MM.1S (cell line): ENCODE measurements around the gene CNTN5.

ENCODE experiments used
- DNase-seq: peaks from one replicate; pipeline ENCODE4 v3.0.0-alpha.2; 2015
- H2AFZ ChIP-seq: fragments of 300-600 bp; sonication (generic); 2 replicates; pipeline ENCODE4 v1.6.0; 2016; ENCODE audit warnings: antibody characterized with exemption, low read length
- H3F3A ChIP-seq: fragments of 300-600 bp; sonication (generic); 2 replicates; pipeline ENCODE4 v1.6.1; 2016; ENCODE audit warnings: mild to moderate bottlenecking, antibody characterized with exemption, low read length, moderate library complexity, mixed read lengths; ENCODE audit not compliant: insufficient read depth
- H3K27ac ChIP-seq: fragments of 300-600 bp; sonication (generic); 2 replicates; pipeline ENCODE4 v1.5.1; 2016; ENCODE audit warnings: mild to moderate bottlenecking, low read length
- H3K27me3 ChIP-seq: fragments of 300-600 bp; sonication (generic); replicated peaks from 2 replicates; pipeline ENCODE4 v1.6.0; 2016; ENCODE audit warnings: low read length; ENCODE audit not compliant: insufficient read depth
- H3K36me3 ChIP-seq: fragments of 300-600 bp; sonication (generic); replicated peaks from 2 replicates; pipeline ENCODE4 v1.6.1; 2016; ENCODE audit warnings: mild to moderate bottlenecking, low read length, mixed read lengths; ENCODE audit not compliant: insufficient read depth
- H3K4me1 ChIP-seq: fragments of 300-600 bp; sonication (generic); 2 replicates; pipeline ENCODE4 v1.6.1; 2016; ENCODE audit warnings: low read length, mixed read lengths
- H3K4me2 ChIP-seq: fragments of 300-600 bp; sonication (generic); 2 replicates; pipeline ENCODE4 v1.6.0; 2016; ENCODE audit warnings: low read depth, low read length
- H3K4me3 ChIP-seq: fragments of 300-600 bp; sonication (generic); 2 replicates; pipeline ENCODE4 v1.5.1; 2016; ENCODE audit warnings: low read length, mixed read lengths
- H3K79me2 ChIP-seq: fragments of 300-600 bp; sonication (generic); 2 replicates; pipeline ENCODE4 v1.6.1; 2016; ENCODE audit warnings: mixed run types, low read length, mixed read lengths
- H3K9ac ChIP-seq: fragments of 300-600 bp; sonication (generic); 2 replicates; pipeline ENCODE4 v1.6.1; 2016; ENCODE audit warnings: low read length, mixed read lengths
- H3K9me2 ChIP-seq: fragments of 300-600 bp; sonication (generic); replicated peaks from 2 replicates; pipeline ENCODE4 v1.6.1; 2016; ENCODE audit warnings: mild to moderate bottlenecking, low read length, mixed read lengths; ENCODE audit not compliant: insufficient read depth
- H3K9me3 ChIP-seq: fragments of 300-600 bp; sonication (generic); replicated peaks from 2 replicates; pipeline ENCODE4 v1.6.1; 2016; ENCODE audit warnings: mild to moderate bottlenecking, low read length, mixed read lengths; ENCODE audit not compliant: insufficient read depth
- H4K20me1 ChIP-seq: fragments of 300-600 bp; sonication (generic); 2 replicates; pipeline ENCODE4 v1.6.1; 2016; ENCODE audit warnings: mild to moderate bottlenecking, low read length, moderate library complexity, mixed read lengths; ENCODE audit not compliant: insufficient read depth
- EZH2 ChIP-seq: fragments of 300-600 bp; sonication (generic); optimal IDR thresholded peaks from 2 replicates; pipeline ENCODE3; 2017; ENCODE audit warnings: low read depth, mild to moderate bottlenecking, antibody characterized with exemption, low read length, mixed read lengths
- EZH2phosphoT487 ChIP-seq: fragments of 300-600 bp; sonication (generic); IDR thresholded peaks from 2 replicates; pipeline ENCODE4 v1.6.1; 2018; ENCODE audit warnings: antibody characterized with exemption, low read length
- TF ChIP-seq, protein P1 (sequence below): fragments of 300-600 bp; sonication (generic); IDR thresholded peaks from 2 replicates; pipeline ENCODE4 v1.5.1; 2016; ENCODE audit warnings: antibody characterized with exemption, low read length, mixed read lengths

The CNTN5 gene

DNA sequence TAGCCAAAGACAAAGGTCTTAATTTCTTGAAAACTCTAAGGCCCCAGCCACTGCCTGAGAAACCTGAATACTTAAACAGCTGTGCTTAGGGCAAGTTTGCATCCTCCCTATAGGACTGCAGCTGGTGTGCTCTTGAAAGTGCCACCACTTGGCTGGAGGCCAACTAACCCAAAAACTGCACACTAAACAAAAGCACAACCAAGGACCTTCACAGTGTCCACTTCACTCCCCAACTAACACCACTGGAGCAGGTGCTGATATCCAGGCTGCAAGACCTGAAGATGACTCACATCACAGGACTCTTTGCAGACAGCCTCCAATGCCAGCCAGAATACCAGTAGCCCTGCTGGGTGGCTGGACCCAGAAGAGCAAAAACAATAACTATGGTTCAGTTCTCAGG lies 1308.6 kb downstream of the CNTN5 start:
- H3K9ac ChIP-seq: no peak overlapping the region
- H3K36me3 ChIP-seq: no peaks in the 10 kb centered on the region
- no peaks in the 10 kb centered on the region for H3K9me2 ChIP-seq
- H3K79me2 ChIP-seq: no peaks in the 10 kb centered on the region
- H3K27me3 ChIP-seq: no peaks in the 10 kb centered on the region
- no peaks in the 10 kb centered on the region for H3K9me3 ChIP-seq
- no peak overlapping the region for H2AFZ ChIP-seq
- H3F3A ChIP-seq: no peaks in the 10 kb centered on the region
- H4K20me1 ChIP-seq: no peaks in the 10 kb centered on the region
- H3K27ac ChIP-seq: peak overlapping the region; percentile 32; the same call in 1 of the 2 replicates
- peaks cover 9% of the 10 kb centered on the region; the same call in 1 of the 2 replicates for H3K4me1 ChIP-seq
- DNase-seq: peak; percentile 92
- H3K4me3 ChIP-seq: no peak overlapping the region
- TF ChIP-seq, protein P1, sequence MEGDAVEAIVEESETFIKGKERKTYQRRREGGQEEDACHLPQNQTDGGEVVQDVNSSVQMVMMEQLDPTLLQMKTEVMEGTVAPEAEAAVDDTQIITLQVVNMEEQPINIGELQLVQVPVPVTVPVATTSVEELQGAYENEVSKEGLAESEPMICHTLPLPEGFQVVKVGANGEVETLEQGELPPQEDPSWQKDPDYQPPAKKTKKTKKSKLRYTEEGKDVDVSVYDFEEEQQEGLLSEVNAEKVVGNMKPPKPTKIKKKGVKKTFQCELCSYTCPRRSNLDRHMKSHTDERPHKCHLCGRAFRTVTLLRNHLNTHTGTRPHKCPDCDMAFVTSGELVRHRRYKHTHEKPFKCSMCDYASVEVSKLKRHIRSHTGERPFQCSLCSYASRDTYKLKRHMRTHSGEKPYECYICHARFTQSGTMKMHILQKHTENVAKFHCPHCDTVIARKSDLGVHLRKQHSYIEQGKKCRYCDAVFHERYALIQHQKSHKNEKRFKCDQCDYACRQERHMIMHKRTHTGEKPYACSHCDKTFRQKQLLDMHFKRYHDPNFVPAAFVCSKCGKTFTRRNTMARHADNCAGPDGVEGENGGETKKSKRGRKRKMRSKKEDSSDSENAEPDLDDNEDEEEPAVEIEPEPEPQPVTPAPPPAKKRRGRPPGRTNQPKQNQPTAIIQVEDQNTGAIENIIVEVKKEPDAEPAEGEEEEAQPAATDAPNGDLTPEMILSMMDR: no peak
- TF ChIP-seq EZH2 (no peak), EZH2phosphoT487 (no peak)
- H3K4me2 ChIP-seq: no peak overlapping the region

DNA sequence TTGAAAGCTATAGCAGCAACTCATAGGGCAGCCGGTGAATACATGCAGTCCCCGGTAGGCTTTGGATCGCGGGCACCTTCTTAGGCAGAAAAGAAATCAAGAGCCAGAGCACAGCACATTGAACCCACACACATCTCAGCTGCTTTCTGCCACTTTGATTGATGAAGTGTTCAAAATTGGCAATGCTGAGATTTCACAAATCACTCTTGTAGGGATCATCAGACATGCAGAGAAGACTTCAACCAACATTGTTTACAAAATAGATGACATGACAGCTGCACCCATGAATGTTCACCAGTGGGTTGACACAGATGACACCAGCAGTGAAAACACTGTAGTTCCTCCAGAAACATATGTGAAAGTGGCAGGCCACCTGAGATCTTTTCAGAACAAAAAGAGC lies 1316.1 kb downstream of the CNTN5 start:
- no peaks in the 10 kb centered on the region for H3K9me3 ChIP-seq
- TF ChIP-seq, protein P1: no peak
- TF ChIP-seq EZH2phosphoT487: no peak
- TF ChIP-seq EZH2: no peak
- H2AFZ ChIP-seq: no peak overlapping the region
- no peaks in the 10 kb centered on the region for H4K20me1 ChIP-seq
- no peaks in the 10 kb centered on the region for H3K79me2 ChIP-seq
- H3F3A ChIP-seq: no peaks in the 10 kb centered on the region
- no peaks in the 10 kb centered on the region for H3K27me3 ChIP-seq
- H3K27ac ChIP-seq: no peak overlapping the region
- H3K4me1 ChIP-seq: no peaks in the 10 kb centered on the region
- DNase-seq: no peak
- H3K36me3 ChIP-seq: no peaks in the 10 kb centered on the region
- no peak overlapping the region for H3K4me3 ChIP-seq
- H3K9ac ChIP-seq: no peak overlapping the region
- no peak overlapping the region for H3K4me2 ChIP-seq
- no peaks in the 10 kb centered on the region for H3K9me2 ChIP-seq

DNA sequence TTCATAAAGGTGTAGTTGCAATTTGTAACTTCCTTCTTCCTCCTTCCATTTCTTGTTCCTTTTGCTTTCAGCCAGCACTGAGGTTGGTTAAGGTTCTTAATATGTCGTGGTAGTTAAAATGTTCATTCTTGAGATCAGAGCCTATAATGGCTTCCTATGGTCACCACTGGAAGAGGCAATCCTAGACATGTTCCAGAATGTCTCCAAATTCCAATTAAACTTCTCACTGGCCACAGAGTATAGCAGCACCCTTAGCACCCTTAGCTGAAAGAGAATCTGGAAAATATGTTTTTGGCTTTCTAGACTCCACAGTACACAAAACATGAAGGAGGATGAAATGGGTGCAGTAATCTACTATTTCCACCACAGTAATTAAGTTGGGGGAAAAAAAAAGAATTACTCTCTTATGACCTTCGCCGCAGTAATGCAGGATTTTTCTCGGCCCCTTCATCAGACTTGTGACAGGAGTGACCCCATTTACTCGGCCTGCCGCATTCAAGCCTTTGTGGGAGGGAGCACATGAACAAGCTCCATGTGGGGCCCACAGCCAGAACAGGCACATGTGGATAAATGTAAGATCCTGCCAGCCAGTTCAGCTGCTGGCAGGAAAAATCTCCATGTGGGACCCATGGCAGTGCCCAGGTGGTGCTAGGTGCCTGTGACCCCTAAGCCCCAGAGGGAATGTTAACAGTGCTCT lies 1317.5 kb downstream of the CNTN5 start:
- Histone ChIP-seq H3F3A (no peaks in the 10 kb centered on the region), H4K20me1 (no peaks in the 10 kb centered on the region), H3K4me2 (no peak overlapping the region), H3K27ac (no peak overlapping the region), H3K36me3 (no peaks in the 10 kb centered on the region), H2AFZ (no peak overlapping the region), H3K79me2 (no peaks in the 10 kb centered on the region), H3K9ac (no peak overlapping the region), H3K9me2 (no peaks in the 10 kb centered on the region), H3K4me1 (no peaks in the 10 kb centered on the region), H3K4me3 (no peak overlapping the region), H3K9me3 (no peaks in the 10 kb centered on the region), H3K27me3 (no peaks in the 10 kb centered on the region)
- DNase-seq: no peak
- TF ChIP-seq, protein P1: no peak
- TF ChIP-seq EZH2phosphoT487: no peak
- TF ChIP-seq EZH2: no peak
